ENCODE data around the gene BRINP1.

GRCh38 chr9:119280740-119281485 lies 88.3 kb downstream of the BRINP1 start:
- TF ChIP-seq CTCF (IDR thresholded peaks at IDR 0.05) (no peak), EP300 (IDR thresholded peaks at IDR 0.05) (no peak), POLR2A (IDR thresholded peaks at IDR 0.05) (no peak), POLR2AphosphoS5 (IDR thresholded peaks at IDR 0.05) (no peak)

Measured in suprapubic skin (tissue), 4 donors.